ENCODE measurements around the gene KRT82. TPM values are rescaled to one million over a fixed set of nuclear protein-coding genes. Genes with fewer than 3 reads are reported as not detected.

Gene KRT82
- total RNA-seq = not detected in 2 replicates

GRCh38 chr12:52405922-52406385 lies at the start of gene KRT82:
TSS of gene KRT82 (minus strand) at chr12:52406335. CDS start at chr12:52406277, 58 bp downstream.

DNA sequence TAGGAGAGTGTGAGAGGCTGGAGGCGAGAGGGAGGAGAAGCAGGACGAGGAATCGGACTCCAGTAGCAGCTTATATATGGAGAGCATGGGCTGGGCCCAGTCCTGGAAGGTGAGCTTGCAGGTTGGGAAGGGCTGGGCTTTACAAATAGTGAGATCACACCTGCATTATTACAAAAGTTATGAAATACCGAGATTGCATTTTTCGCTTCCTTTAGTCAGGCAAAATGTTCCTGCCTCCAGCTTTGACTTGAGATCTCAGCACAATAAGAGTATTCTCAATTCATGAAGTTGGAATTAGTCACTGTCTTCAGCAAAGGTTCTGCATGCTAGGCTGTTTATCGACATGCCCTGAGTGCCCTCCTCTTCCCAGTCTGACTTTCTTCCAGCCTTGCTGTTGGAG lies 46.0 kb upstream of the KRT82 start, which contains the start of gene KRT6B:
Gene KRT6B, minus strand, starts transcription at position 46 of the 400 bp plus-strand sequence. CDS start 68 bp downstream, outside the sequence.

GRCh38 chr12:52434081-52434733 lies 28.1 kb upstream of the KRT82 start, which contains the start of gene KRT75:
TSS of gene KRT75 (minus strand) at chr12:52434371. CDS start at chr12:52434304, 67 bp downstream.

GRCh38 chr12:52385226-52385702 lies 20.9 kb downstream of the KRT82 start, which contains the start of gene KRT84:
TSS of gene KRT84 (minus strand) at chr12:52385652. CDS start at chr12:52385585, 67 bp downstream.

DNA sequence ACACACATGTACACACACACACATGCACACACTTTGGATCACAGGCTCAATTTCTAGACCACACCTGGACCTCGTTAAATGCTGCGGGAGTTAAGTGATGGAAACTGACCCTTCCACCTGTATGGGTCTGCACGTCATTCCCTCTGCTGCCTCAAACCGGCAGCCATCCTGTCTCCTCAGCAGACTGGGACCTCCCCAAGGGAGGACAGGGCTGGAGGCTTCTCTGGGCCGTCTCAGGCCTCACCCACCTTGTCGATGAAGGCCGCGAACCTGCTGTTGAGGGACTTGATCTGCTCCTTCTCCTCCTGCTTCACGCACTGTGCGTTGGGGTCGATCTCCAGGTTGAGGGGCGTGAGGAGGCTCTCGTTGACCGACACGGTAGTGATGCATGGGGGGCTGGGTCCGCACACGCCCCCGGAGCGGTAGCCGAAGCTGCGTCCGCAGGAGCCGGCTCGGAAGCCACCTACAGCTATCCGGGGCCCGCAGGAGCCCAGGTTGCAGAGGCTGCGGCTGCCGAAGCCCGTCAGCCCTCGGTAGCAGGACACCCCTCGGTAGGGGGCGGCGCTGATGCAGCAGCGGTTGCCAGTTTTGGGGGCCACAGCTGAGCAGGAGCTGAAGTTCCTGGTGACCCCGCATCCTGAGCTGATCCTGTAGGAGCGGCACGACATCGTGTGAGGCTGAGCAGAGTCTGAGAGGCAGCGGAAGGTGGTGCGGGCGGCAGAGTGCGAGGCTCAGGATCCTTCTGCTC lies 39.2 kb downstream of the KRT82 start, which contains the start of gene KRT85:
Gene KRT85, minus strand, starts transcription at position 744 of the 748 bp plus-strand sequence. Its CDS starts 76 bp downstream, at position 668.

Other genes with a start within 250 kb of the KRT82 start
- gene KRT80, start 214.3 kb downstream of the KRT82 start, total RNA-seq = 0.15 and 0.17 TPM in 2 replicates
- 9.2 and 11.1 TPM in 2 replicates for gene KRT7, start 173.1 kb downstream of the KRT82 start, total RNA-seq
- gene KRT86, start 131.7 kb downstream of the KRT82 start, total RNA-seq = 0.15 TPM in 1 of 2 replicates, not detected in the other
- gene KRT81, start 114.8 kb downstream of the KRT82 start, total RNA-seq = not detected in 2 replicates
- gene KRT83, start 84.9 kb downstream of the KRT82 start, total RNA-seq = not detected in 2 replicates
- not detected in 2 replicates for gene KRT85, start 38.9 kb downstream of the KRT82 start, total RNA-seq
- not detected in 2 replicates for gene KRT84, start 20.7 kb downstream of the KRT82 start, total RNA-seq
- gene KRT75, start 28.0 kb upstream of the KRT82 start, total RNA-seq = not detected in 2 replicates
- not detected in 2 replicates for gene KRT6B, start 45.8 kb upstream of the KRT82 start, total RNA-seq
- not detected in 2 replicates for gene KRT6C, start 67.5 kb upstream of the KRT82 start, total RNA-seq
- 0.17 and 0.30 TPM in 2 replicates for gene KRT6A, start 86.9 kb upstream of the KRT82 start, total RNA-seq
- 0.17 TPM in 1 of 2 replicates, not detected in the other for gene KRT5, start 114.1 kb upstream of the KRT82 start, total RNA-seq
- not detected in 2 replicates for gene KRT71, start 146.8 kb upstream of the KRT82 start, total RNA-seq
- gene KRT74, start 167.5 kb upstream of the KRT82 start, total RNA-seq = not detected in 2 replicates
- not detected in 2 replicates for gene KRT72, start 195.1 kb upstream of the KRT82 start, total RNA-seq
- gene KRT73, start 212.2 kb upstream of the KRT82 start, total RNA-seq = not detected in 2 replicates
- gene KRT2, start 245.9 kb upstream of the KRT82 start, total RNA-seq = not detected in 2 replicates